Measurements from ENCODE around the gene EXOSC5. TPM values are rescaled to one million over a fixed set of nuclear protein-coding genes. Genes with fewer than 3 reads are reported as not detected.

EXOSC5 gene
- total and polyA plus RNA-seq, 2 of the 13 experiments (the other 11 are each of a cell fraction or from before 2014, with no cell fraction given): 24.1 to 26.5 TPM

DNA sequence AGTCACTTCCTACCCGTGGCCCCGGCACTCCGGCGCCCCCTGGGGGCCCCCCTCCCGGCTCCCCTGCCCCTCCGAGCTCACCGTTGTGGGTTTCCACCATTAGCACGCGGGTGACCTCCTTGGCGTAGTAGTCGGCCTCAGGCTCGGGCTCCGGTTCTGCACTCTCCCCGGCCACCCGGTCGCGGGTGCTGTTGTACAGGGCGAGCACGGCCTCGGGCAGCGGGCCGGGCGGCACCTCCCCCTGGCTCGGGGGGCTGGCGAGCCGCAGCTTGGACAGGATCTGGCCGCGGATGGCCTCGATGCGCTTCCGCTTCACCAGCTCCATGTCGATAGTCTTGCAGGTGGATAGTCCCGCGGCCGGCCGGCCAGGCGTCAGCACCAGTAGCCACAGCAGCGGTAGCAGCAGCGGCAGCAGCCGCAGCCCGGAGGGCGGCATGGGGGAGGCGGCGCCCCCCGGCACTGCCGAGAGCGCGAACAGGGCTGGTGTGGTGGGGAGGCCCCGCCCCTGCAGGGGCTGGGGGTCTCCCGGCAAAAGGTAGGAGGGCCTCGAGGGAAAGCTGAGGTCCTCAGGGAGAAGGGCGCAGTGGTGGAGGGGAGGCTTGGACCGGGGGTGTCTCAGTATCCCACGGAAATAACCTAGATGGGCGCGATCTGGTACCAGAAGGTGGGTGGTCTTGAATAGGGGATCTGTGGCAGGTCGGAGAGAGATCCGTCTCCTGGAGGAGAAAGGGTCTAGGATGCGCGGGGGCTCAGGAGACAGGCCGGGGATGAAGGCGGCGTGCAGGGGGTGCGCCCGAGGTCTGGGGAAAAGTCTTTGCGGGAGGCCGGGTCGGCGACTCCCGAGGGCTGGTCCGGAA, 44.3 kb downstream of the EXOSC5 start (continued):
- TF ChIP-seq, protein P1, sequence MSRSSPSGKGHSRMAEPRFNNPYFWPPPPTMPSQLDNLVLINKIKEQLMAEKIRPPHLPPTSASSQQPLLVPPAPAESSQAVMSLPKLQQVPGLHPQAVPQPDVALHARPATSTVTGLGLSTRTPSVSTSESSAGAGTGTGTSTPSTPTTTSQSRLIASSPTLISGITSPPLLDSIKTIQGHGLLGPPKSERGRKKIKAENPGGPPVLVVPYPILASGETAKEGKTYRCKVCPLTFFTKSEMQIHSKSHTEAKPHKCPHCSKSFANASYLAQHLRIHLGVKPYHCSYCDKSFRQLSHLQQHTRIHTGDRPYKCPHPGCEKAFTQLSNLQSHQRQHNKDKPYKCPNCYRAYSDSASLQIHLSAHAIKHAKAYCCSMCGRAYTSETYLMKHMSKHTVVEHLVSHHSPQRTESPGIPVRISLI (CRISPR knock-in tag; IDR thresholded peaks at IDR 0.05; ENCODE audit: borderline replicate concordance): no peak
- no peak for TF ChIP-seq KDM5B (CRISPR knock-in tag; IDR thresholded peaks at IDR 0.05; ENCODE audit: borderline replicate concordance)
- peak; percentile 77 for TF ChIP-seq YY1 (IDR thresholded peaks at IDR 0.05; ENCODE audit: insufficient read depth, insufficient replicate concordance, low read depth, low read length)
- TF ChIP-seq ZNF333 (CRISPR knock-in tag; IDR thresholded peaks at IDR 0.05; ENCODE audit: borderline replicate concordance): no peak
- TF ChIP-seq EED (CRISPR knock-in tag; IDR thresholded peaks at IDR 0.05): no peak
- TF ChIP-seq, protein P2, sequence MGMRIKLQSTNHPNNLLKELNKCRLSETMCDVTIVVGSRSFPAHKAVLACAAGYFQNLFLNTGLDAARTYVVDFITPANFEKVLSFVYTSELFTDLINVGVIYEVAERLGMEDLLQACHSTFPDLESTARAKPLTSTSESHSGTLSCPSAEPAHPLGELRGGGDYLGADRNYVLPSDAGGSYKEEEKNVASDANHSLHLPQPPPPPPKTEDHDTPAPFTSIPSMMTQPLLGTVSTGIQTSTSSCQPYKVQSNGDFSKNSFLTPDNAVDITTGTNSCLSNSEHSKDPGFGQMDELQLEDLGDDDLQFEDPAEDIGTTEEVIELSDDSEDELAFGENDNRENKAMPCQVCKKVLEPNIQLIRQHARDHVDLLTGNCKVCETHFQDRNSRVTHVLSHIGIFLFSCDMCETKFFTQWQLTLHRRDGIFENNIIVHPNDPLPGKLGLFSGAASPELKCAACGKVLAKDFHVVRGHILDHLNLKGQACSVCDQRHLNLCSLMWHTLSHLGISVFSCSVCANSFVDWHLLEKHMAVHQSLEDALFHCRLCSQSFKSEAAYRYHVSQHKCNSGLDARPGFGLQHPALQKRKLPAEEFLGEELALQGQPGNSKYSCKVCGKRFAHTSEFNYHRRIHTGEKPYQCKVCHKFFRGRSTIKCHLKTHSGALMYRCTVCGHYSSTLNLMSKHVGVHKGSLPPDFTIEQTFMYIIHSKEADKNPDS (CRISPR knock-in tag; IDR thresholded peaks at IDR 0.05): no peak
- TF ChIP-seq, protein P3, sequence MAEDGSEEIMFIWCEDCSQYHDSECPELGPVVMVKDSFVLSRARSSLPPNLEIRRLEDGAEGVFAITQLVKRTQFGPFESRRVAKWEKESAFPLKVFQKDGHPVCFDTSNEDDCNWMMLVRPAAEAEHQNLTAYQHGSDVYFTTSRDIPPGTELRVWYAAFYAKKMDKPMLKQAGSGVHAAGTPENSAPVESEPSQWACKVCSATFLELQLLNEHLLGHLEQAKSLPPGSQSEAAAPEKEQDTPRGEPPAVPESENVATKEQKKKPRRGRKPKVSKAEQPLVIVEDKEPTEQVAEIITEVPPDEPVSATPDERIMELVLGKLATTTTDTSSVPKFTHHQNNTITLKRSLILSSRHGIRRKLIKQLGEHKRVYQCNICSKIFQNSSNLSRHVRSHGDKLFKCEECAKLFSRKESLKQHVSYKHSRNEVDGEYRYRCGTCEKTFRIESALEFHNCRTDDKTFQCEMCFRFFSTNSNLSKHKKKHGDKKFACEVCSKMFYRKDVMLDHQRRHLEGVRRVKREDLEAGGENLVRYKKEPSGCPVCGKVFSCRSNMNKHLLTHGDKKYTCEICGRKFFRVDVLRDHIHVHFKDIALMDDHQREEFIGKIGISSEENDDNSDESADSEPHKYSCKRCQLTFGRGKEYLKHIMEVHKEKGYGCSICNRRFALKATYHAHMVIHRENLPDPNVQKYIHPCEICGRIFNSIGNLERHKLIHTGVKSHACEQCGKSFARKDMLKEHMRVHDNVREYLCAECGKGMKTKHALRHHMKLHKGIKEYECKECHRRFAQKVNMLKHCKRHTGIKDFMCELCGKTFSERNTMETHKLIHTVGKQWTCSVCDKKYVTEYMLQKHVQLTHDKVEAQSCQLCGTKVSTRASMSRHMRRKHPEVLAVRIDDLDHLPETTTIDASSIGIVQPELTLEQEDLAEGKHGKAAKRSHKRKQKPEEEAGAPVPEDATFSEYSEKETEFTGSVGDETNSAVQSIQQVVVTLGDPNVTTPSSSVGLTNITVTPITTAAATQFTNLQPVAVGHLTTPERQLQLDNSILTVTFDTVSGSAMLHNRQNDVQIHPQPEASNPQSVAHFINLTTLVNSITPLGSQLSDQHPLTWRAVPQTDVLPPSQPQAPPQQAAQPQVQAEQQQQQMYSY (CRISPR knock-in tag; IDR thresholded peaks at IDR 0.05): no peak
- TF ChIP-seq, protein P4, sequence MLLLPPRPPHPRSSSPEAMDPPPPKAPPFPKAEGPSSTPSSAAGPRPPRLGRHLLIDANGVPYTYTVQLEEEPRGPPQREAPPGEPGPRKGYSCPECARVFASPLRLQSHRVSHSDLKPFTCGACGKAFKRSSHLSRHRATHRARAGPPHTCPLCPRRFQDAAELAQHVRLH (CRISPR knock-in tag; IDR thresholded peaks at IDR 0.05; ENCODE audit: borderline replicate concordance, low read depth): 0 out of 2 replicates have a peak, but pooled peaks have one; percentile 55
- no peak for TF ChIP-seq SKI (IDR thresholded peaks at IDR 0.05; ENCODE audit: partially characterized antibody)
- TF ChIP-seq GATAD2A (CRISPR knock-in tag; IDR thresholded peaks at IDR 0.05): 0 out of 2 replicates have a peak, but pooled peaks have one; percentile 20
- TF ChIP-seq ARNT (IDR thresholded peaks at IDR 0.05): no peak
- TF ChIP-seq, protein P5, sequence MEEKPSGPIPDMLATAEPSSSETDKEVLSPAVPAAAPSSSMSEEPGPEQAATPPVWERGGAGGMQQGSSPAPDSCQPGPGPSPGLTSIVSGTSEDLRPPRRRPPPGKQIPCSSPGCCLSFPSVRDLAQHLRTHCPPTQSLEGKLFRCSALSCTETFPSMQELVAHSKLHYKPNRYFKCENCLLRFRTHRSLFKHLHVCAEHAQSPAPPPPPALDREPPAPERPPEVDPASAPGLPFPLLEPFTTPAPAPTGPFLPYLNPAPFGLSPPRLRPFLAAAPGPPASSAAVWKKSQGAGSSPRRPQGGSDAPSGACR (CRISPR knock-in tag; IDR thresholded peaks at IDR 0.05): no peak
- no peak for TF ChIP-seq ZNF44 (CRISPR knock-in tag; IDR thresholded peaks at IDR 0.05)
- no peak for TF ChIP-seq NCOA1 (CRISPR knock-in tag; IDR thresholded peaks at IDR 0.05)
- TF ChIP-seq, protein P6, sequence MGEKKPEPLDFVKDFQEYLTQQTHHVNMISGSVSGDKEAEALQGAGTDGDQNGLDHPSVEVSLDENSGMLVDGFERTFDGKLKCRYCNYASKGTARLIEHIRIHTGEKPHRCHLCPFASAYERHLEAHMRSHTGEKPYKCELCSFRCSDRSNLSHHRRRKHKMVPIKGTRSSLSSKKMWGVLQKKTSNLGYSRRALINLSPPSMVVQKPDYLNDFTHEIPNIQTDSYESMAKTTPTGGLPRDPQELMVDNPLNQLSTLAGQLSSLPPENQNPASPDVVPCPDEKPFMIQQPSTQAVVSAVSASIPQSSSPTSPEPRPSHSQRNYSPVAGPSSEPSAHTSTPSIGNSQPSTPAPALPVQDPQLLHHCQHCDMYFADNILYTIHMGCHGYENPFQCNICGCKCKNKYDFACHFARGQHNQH (CRISPR knock-in tag; IDR thresholded peaks at IDR 0.05): peak; percentile 61; the same call in 1 of the 2 replicates
- no peak for TF ChIP-seq ZNF10 (CRISPR knock-in tag; IDR thresholded peaks at IDR 0.05; ENCODE audit: borderline replicate concordance, low read depth)
- no peak for TF ChIP-seq ZNF17 (CRISPR knock-in tag; IDR thresholded peaks at IDR 0.05)
- no peak for TF ChIP-seq MATR3 (CRISPR knock-in tag; IDR thresholded peaks at IDR 0.05)
